Activated CD4-positive, alpha-beta T cell treated with anti-CD3 and anti-CD28 coated beads, Interleukin-2, Interleukin-6, amounts not matched to agents 100 ng/mL and 50 ng/mL, durations not matched to agents 16 hours and 8 hours (primary cell): ENCODE measurements around the gene PTGFR.

ENCODE experiments used
- DNase-seq: peaks from one replicate; pipeline ENCODE4 v3.0.0-alpha.2; 2020

The PTGFR gene, protein sequence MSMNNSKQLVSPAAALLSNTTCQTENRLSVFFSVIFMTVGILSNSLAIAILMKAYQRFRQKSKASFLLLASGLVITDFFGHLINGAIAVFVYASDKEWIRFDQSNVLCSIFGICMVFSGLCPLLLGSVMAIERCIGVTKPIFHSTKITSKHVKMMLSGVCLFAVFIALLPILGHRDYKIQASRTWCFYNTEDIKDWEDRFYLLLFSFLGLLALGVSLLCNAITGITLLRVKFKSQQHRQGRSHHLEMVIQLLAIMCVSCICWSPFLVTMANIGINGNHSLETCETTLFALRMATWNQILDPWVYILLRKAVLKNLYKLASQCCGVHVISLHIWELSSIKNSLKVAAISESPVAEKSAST

GRCh38 chr1:78490861-78491450, at the start of gene PTGFR:
TSS of gene PTGFR (plus strand) at chr1:78490974. CDS start at chr1:78492744, 1,770 bp downstream.
- no peak for DNase-seq

DNA sequence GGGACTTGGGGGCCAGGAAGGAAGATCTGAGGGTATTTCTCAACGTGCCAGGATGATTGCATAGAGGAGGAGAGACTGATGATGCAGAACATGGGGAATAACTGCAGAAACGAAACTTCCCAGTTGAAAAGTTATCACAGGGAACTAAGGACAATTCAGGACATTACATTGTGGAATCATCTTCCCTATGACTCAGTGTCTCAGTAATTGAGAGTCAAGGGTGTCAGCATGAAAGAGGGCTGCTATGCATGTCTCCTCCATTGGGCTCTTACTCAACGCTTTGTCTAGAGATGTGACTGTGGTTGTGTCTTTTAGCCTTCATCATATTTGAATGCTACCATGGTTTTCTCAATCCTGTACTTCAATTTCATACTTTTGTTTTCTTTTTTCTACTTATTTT, 48.9 kb upstream of the PTGFR start:
- DNase-seq = no peak

DNA sequence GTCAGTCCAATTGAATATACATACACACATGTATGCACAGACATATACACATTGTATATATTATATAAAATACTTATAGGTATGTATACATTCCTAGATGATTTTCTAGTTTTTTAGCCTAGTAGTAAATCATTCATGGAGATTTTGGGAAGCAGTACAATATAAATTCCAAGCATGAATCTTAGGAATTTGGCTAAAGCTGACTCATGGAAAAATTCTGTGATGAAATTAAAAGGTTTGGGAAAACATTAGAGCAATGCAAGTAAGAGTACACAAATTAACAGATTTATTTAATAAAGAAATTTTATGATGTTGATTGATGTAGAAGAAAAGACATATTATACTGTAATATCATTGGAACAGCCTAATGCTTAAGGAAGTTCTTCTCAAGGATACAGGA, 43.7 kb upstream of the PTGFR start:
- no peak for DNase-seq

DNA sequence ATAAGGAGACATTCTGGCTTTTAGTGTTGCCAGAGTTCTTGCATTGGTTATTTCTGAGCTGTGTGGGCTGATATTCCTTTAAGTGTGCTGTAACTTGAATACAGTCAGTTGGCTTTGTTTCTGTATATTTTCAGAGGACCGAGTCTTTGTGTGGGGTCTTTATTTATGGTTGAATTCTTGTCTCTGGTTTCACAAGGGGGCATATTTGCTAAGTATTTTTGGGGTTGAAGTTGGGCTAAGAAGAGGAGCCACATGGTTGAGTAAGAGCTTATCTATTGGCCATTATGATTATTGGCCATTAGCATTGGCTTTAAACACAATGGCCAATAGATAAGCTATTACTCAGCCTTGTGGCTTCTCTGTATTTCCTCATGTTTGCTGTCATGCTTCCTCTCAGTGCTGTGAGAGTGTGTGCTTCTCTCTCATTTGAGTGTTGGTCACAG, 26.3 kb upstream of the PTGFR start:
- DNase-seq = no peak

GRCh38 chr1:78465143-78465542, 25.6 kb upstream of the PTGFR start:
- DNase-seq = no peak

DNA sequence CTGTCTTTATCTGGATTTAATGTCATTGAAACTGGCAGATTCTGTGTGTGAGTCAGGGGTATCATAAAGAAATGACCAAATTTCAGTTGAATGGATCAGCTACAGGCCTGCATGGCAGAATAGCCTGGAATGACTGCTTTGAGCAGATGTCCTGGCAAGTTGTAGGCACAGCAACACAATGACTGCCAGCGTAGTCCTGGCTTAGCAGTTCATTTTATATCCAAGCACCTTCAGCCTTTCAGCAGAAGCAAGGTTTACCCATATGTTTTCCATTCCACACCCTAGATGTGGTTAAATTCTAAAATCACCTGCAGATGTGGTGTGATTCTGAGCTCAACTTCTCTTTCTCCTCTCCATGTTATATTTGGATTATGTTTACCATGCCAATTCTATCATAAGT, 22.3 kb upstream of the PTGFR start:
- DNase-seq = no peak

GRCh38 chr1:78469576-78469975, 21.2 kb upstream of the PTGFR start:
- no peak for DNase-seq

- DNase-seq = no peak
Observed at GRCh38 chr1:78471890-78472620, 18.7 kb upstream of the PTGFR start.

DNA sequence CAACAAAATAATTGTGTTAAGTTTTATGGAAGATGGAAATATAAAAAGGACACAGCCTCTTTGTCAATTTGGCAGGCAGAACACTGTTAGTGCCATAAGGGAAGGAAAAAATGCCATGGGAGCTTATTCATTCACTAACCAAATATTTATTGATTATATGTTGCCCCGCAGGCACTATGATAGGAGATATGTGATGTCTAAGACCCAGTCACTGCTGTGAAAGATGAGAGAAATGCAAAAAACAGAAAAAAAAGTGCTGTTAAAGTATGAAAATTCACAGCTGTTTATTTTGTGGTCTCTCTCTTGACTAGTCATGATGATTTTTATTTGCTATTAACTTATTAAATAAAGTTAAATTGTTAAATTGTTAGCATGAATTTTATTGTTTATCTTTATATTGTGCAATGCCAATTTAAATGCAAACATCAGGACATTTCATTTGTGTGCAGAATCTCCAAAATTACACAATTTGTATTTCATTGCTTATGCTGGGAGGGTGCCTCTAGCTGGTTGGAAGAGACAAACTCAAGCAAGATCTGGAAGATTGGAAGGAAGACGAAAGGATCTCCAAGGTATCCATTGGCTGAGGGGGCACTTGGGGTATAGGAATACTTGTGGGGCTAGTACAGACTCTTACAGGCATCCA, 17.8 kb upstream of the PTGFR start:
- DNase-seq = no peak

GRCh38 chr1:78474092-78474491, 16.7 kb upstream of the PTGFR start:
- DNase-seq = no peak

GRCh38 chr1:78475888-78476610, 14.7 kb upstream of the PTGFR start:
- no peak for DNase-seq

GRCh38 chr1:78483903-78484302, 6.9 kb upstream of the PTGFR start:
- DNase-seq = no peak

GRCh38 chr1:78491451-78492071, 787 bp downstream of the PTGFR start:
- no peak for DNase-seq

GRCh38 chr1:78492386-78492950, 1.7 kb downstream of the PTGFR start:
- DNase-seq = no peak

DNA sequence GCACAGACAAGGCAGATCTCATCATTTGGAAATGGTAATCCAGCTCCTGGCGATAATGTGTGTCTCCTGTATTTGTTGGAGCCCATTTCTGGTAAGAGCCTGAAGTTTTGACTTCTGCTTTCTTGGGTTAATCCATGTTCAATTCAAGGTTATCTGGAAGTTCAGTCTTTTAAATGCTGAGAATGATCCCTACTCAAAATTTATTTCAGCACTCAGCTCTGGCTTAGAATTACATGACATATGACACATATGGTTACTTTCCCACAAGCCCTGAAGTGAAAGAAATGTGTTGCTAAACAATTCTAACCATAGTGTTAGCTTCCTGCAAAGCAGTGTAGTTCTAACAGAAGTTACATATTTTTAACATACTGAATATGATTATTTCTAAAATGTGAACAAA, 2.7 kb downstream of the PTGFR start:
- no peak for DNase-seq

GRCh38 chr1:78497201-78497600, 6.4 kb downstream of the PTGFR start:
- no peak for DNase-seq

DNA sequence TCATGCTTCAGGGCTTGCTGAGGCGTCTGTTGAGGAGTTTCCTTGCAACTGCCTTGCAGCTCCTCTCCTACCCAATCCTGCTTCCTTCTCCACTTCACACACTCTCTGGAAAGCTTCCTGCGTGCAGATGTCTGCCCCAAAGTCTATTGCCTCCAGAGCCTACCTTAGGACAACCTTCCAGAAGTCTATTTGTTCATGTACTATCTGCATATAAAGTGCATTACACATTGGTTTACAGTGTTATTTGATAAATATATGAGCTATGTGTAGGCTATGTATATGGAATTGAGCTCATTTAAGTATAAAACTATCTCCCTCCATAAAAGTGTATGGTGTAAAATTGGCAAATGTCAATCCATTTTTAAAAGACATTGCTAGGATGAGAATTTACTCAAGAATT, 9.8 kb downstream of the PTGFR start:
- DNase-seq = no peak

DNA sequence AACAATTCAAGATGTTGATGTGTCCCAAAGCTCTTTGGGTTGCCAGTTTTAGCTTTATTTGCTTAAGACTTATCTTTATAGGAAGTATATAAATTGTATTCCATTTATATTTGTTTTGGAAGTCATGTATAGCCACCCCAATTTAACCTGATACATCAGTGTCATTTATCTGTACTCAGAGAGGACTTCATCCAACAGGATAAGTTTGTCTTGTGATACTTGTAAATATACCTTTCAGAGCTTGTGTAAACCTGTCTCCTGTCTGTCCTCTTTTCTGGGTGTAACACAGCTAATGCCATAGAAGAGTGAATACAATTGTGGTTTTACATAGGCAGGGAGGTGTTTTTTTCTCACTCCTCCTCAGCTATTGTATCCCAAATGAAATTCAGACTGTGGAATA, 10.4 kb downstream of the PTGFR start:
- DNase-seq = no peak

- no peak for DNase-seq
Observed at GRCh38 chr1:78511334-78511733, 20.6 kb downstream of the PTGFR start.

- no peak for DNase-seq
Observed at GRCh38 chr1:78516716-78517115, 25.9 kb downstream of the PTGFR start.

- no peak for DNase-seq
Observed at GRCh38 chr1:78519446-78519845, 28.7 kb downstream of the PTGFR start.

DNA sequence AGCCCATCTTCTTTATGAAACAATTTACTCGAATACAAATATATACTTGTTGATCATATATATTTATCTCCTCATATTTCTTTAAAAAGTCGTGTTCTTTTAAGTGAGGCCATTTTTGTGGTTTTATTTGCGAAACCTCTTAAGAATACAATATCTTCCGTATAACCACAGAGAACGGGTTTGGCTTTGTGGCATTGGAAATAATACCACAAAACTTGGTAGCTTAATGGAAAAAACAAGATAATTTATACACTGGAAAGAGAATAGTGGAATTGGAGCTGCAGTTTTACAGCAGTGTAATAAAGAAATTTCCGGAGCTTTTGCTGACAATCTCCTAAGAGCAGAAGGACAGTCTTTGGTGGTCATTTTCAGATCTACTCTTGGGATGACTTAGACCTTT, 29.4 kb downstream of the PTGFR start:
- DNase-seq = no peak
